Mucosa of descending colon (tissue), 3 donors: ENCODE data around the gene WDR1. TPM values are rescaled to one million over a fixed set of nuclear protein-coding genes. Genes with fewer than 3 reads are reported as not detected.

Experiments used
- ATAC-seq: fragments of 200-7000 bp; cut with Tn5 transposase; one replicate; pipeline ENCODE4 v1.9.1; 2020; ENCODE audit warnings: mild to moderate bottlenecking, moderate library complexity
- DNase-seq, 3 donors: peaks; one replicate each; pipeline ENCODE4 v3.0.0-alpha.2; 2020
- H3K36me3 ChIP-seq: fragments of 200-600 bp; one replicate; pipeline ENCODE4 v1.8.0; 2021; ENCODE audit warnings: low read depth, mild to moderate bottlenecking
- H3K4me1 ChIP-seq: fragments of 200-600 bp; one replicate; pipeline ENCODE4 v1.8.0; 2021; ENCODE audit warnings: low read depth, mild to moderate bottlenecking
- H3K4me3 ChIP-seq: fragments of 200-600 bp; one replicate; pipeline ENCODE4 v1.8.0; 2021; ENCODE audit warnings: mild to moderate bottlenecking
- H3K9me3 ChIP-seq: fragments of 200-600 bp; one replicate; pipeline ENCODE4 v1.8.0; 2021; ENCODE audit warnings: mild to moderate bottlenecking
- intact Hi-C, 2 donors: fragments of 100-400 bp; cut with DNase I in 1 of 2; cut with micrococcal nuclease in 1 of 2; formaldehyde crosslinking; loops; one replicate each; pipeline versions ENCODE4 v1.11.0 to v1.11.1; 2022; cut with DNase I, micrococcal nuclease
- total RNA-seq, 3 donors: library from RNA; stranded (reverse); fragmentation: NEBNext Ultra II Directional in 2 of 3; extraction: Animal tissue kit (Norgen Biotek cat#: 25700) in 2 of 3; gene quantifications; one replicate each; pipeline versions ENCODE4 v1.2.1 to v1.2.4, GENCODE V29; 2021 to 2023
- TF ChIP-seq, protein P1 (sequence below): fragments of 200-600 bp; IDR thresholded peaks from one replicate; pipeline ENCODE4 v1.8.0; 2022; ENCODE audit warnings: antibody characterized with exemption, mild to moderate bottlenecking
- donor health status: DM: no; HTN: no; CAD: no; lungs with moderate emphysema.
- donor health status: DM: no; HTN: no; CAD: no.
- donor health status: DM: no; HTN: yes; CAD: no.

WDR1 gene
- total RNA-seq, 3 donors from 2014 or later = 366 to 467 (median 380) TPM

DNA sequence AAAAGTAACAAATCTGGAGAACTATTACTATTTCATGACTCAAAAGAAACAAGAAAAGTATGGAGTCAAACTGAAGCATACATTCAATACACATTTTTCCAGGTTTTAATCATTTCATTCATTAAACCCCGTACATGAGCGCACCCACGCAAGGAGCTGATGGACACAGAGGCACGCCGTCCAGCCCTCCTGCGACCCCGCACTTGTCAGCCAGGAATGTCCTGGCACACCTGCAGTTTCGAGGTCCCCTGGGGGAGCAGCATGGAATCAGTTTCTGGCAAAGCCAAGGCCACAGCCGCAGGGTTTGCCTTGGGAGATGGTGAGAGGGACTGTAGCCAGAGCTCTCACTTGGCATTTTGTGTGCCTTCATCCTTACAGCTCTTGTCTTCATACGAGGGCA, 82.5 kb downstream of the WDR1 start:
- no peaks in the 10 kb centered on the region for H3K9me3 ChIP-seq
- no peaks in the 10 kb centered on the region for H3K4me1 ChIP-seq
- TF ChIP-seq, protein P1, sequence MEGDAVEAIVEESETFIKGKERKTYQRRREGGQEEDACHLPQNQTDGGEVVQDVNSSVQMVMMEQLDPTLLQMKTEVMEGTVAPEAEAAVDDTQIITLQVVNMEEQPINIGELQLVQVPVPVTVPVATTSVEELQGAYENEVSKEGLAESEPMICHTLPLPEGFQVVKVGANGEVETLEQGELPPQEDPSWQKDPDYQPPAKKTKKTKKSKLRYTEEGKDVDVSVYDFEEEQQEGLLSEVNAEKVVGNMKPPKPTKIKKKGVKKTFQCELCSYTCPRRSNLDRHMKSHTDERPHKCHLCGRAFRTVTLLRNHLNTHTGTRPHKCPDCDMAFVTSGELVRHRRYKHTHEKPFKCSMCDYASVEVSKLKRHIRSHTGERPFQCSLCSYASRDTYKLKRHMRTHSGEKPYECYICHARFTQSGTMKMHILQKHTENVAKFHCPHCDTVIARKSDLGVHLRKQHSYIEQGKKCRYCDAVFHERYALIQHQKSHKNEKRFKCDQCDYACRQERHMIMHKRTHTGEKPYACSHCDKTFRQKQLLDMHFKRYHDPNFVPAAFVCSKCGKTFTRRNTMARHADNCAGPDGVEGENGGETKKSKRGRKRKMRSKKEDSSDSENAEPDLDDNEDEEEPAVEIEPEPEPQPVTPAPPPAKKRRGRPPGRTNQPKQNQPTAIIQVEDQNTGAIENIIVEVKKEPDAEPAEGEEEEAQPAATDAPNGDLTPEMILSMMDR = no peak
- intact Hi-C loops = no loop called here
- DNase-seq (no peak), ATAC-seq (no peak)
- H3K4me3 ChIP-seq = no peak overlapping the region
- no peaks in the 10 kb centered on the region for H3K36me3 ChIP-seq

GRCh38 chr4:10033191-10033881, 83.3 kb downstream of the WDR1 start:
- no peak overlapping the region for H3K4me3 ChIP-seq
- TF ChIP-seq, protein P1 = no peak
- peak in 2 of 3 donors; percentile 32 to 55 for DNase-seq
- peak; percentile 52 for ATAC-seq
- intact Hi-C loops = no loop called here
- H3K9me3 ChIP-seq = no peaks in the 10 kb centered on the region
- no peaks in the 10 kb centered on the region for H3K4me1 ChIP-seq
- no peaks in the 10 kb centered on the region for H3K36me3 ChIP-seq

- Histone ChIP-seq H3K4me1 (no peaks in the 10 kb centered on the region), H3K4me3 (no peak overlapping the region), H3K36me3 (no peaks in the 10 kb centered on the region), H3K9me3 (no peaks in the 10 kb centered on the region)
- DNase-seq (no peak), ATAC-seq (peak; percentile 60)
- intact Hi-C loops = no loop called here
- TF ChIP-seq, protein P1 = no peak
These were observed 84.0 kb downstream of the WDR1 start for GRCh38 chr4:10032625-10033024.

DNA sequence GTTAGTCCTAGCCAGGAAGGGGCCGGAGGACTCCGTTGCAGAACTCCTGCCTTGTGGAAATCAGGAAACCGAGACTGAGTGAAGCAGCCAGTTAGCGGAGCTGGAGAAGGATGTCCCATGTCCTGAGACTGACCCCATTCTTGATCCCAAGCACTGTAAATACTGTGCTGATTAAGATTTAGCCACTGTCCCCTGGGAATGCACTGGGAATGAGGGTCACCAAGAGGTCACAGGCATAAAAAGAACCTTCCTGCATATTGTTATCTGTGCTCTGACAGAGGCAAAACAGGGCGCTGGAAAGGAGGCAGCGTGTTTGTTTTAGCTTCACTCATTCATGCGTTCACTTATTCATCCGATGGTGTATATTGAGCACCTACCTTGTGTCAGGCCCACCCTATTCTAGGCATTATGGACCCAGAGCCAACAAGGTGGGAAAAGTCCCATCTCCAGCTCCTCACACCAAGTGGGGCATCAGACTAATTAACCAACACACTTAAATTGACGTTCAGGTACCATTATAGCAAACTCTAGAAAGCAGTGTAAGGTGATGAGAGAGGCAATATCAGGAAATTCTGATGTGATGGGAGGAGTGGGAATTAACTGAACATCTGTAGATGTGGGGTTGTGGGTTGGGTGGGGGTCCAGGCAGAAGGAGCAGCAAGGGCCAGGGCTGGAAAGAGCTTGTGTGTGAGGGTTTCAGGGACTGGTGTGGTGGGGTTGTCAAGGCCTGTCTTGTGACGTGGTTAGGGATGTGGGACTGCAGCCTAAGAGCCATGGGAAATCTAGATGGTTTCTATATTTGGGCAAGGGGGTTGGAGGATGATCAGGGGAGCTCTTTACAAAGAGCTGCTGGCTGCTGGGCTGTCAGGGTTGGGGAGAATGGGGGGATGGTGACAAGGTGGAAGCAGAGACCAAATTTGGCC, 84.7 kb downstream of the WDR1 start:
- intact Hi-C loops = no loop called here

DNA sequence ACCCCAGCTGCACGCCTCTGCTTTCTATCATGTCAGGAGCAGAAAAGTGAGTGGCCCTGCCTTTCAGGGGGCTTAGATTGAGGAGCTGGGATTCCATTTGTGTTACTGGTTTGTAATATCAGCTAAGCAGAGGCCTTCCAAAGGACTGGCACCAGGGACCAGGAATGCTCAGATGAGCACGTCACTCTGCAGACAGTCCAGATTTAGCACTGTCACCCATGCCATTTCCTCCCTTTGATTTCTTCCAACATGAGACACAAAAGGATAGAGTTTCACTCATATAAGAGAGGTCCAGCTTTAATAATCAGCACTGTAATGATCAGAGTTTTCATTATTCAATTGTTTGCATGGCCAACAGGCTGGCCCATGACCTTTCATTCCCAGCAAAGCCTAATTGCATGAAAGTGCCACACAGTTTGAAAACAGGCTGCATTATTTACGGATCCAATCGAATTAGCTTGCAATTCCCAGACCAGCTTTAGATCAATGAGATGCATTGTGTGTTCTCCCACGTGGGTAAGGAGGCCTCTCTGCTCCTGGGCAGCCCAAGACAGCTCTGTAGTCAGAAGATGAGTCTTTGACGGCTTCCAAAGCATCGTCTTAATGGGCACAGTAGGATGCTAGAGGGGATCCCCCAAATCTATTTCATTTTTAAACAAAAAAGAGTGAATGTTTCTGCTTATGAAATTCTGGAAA, 85.5 kb downstream of the WDR1 start:
- H3K36me3 ChIP-seq = no peaks in the 10 kb centered on the region
- H3K4me1 ChIP-seq = no peaks in the 10 kb centered on the region
- intact Hi-C loops = no loop called here
- TF ChIP-seq, protein P1 = no peak
- no peaks in the 10 kb centered on the region for H3K9me3 ChIP-seq
- H3K4me3 ChIP-seq = no peak overlapping the region
- no peak for ATAC-seq
- no peak for DNase-seq

More for the DNA sequence above, 84.7 kb downstream of the WDR1 start:
- Histone ChIP-seq H3K9me3 (no peaks in the 10 kb centered on the region), H3K4me1 (no peaks in the 10 kb centered on the region), H3K36me3 (no peaks in the 10 kb centered on the region), H3K4me3 (no peak overlapping the region)
- ATAC-seq = no peak
- TF ChIP-seq, protein P1 = no peak
- no peak for DNase-seq
